DND-41 (cell line): ENCODE data around the gene IPP.

Source experiments
- CTCF ChIP-seq: IDR thresholded peaks from 2 replicates; pipeline ENCODE4 v1.5.1; 2012; ENCODE audit warnings: borderline replicate concordance, low read length, moderate library complexity, mild to moderate bottlenecking; ENCODE audit not compliant: poor library complexity, severe bottlenecking; ENCODE audit errors: extremely low read depth
- EZH2 ChIP-seq: IDR thresholded peaks from 3 replicates; pipeline ENCODE4 v1.6.1; 2012; ENCODE audit warnings: borderline replicate concordance, low read depth, mild to moderate bottlenecking, moderate library complexity, low read length, inconsistent platforms; ENCODE audit not compliant: severe bottlenecking

- TF ChIP-seq CTCF (no peak), EZH2 (no peak)
Observed at GRCh38 chr1:45669379-45669778, 81.1 kb downstream of the IPP start.
